ENCODE results near the gene CNTN4. TPM values are rescaled to one million over a fixed set of nuclear protein-coding genes. Genes with fewer than 3 reads are reported as not detected.

Gene CNTN4
- total RNA-seq, 1 donor from 2014 or later: 37.5 TPM

DNA sequence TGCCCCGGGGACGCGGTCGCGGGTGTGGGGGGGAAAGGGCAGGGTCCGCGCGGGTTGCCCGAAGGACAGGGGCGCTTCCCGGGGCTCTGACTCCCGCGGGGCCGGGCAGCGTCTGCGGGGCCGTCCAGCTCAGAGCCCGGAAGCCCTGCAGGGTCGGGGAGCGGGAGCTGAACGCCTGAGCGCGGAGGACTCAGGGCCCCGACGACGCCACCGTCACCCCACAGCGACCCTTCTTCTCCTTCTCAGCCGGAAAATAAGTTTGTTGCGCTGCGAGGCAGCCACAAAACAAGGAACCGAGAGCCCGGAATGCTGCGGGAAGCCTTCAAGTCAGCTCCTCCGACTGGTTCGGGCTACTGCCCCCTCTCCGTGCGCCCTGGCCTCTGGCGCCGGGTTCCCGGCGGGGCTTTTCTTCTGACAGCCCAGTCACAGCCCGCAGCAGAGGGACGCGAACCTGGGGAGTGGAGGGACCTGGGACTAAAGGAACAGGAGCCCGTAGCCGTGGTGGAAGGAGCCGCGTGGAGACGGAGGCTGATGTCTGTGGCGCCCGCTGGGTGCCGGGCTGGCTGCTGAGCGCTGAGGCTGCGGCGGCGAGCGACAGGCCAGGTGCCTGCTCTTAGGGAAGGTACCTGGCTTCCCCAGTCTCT, 484 bp downstream of the CNTN4 start:
- DNase-seq (ENCODE audit: low spot score in 2 of 2): peak in 1 of 2 donors; percentile 68
- intact Hi-C loops (cut with DNase I): loop anchor here (10.0 kb wide), 1 partner anchor 1026 kb away; the partner anchor contains the start of gene TRNT1
- Histone ChIP-seq H3K9me3 (no peaks in the 10 kb centered on the region), H3K27ac (peak overlapping the region; percentile 82 to 93), H3K36me3 (no peaks in the 10 kb centered on the region), H3K4me3 (peak overlapping the region; percentile 51 to 77), H3K27me3 (no peaks in the 10 kb centered on the region), H3K4me1 (no peaks in the 10 kb centered on the region)
- TF ChIP-seq, protein P1, sequence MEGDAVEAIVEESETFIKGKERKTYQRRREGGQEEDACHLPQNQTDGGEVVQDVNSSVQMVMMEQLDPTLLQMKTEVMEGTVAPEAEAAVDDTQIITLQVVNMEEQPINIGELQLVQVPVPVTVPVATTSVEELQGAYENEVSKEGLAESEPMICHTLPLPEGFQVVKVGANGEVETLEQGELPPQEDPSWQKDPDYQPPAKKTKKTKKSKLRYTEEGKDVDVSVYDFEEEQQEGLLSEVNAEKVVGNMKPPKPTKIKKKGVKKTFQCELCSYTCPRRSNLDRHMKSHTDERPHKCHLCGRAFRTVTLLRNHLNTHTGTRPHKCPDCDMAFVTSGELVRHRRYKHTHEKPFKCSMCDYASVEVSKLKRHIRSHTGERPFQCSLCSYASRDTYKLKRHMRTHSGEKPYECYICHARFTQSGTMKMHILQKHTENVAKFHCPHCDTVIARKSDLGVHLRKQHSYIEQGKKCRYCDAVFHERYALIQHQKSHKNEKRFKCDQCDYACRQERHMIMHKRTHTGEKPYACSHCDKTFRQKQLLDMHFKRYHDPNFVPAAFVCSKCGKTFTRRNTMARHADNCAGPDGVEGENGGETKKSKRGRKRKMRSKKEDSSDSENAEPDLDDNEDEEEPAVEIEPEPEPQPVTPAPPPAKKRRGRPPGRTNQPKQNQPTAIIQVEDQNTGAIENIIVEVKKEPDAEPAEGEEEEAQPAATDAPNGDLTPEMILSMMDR (IDR thresholded peaks at IDR 0.05): no peak

DNA sequence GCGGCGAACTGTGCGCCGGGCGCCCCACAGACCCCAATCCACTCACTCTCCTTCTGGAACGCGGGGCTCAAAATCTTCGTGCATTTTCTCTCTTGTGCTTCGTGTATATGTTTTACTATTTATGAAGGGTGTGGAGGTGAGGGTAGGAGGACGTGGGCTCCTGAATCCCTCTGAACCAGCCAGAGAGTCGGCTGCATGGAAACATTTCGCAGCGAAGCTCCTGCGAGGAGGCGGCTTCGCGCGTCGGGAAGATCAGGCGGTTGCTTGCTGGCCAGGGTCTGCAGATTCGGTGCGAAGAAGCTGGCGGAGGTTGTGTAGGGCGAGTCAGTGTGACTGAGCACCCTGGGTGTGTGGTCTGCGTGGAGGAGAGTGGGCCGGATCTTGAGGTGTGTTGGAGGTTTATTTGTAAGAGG, 1.1 kb downstream of the CNTN4 start:
- Histone ChIP-seq H3K27ac (peak overlapping the region; percentile 82 to 93), H3K9me3 (no peaks in the 10 kb centered on the region), H3K36me3 (no peaks in the 10 kb centered on the region), H3K4me3 (peak overlapping the region; percentile 51 to 77), H3K4me1 (no peaks in the 10 kb centered on the region), H3K27me3 (no peaks in the 10 kb centered on the region)
- TF ChIP-seq, protein P1 (IDR thresholded peaks at IDR 0.05): no peak
- intact Hi-C loops (cut with DNase I): loop anchor here (10.0 kb wide), 1 partner anchor 1025 kb away; the partner anchor contains the start of gene TRNT1
- peak in 1 of 2 donors; percentile 67 for DNase-seq (ENCODE audit: low spot score in 2 of 2)

DNA sequence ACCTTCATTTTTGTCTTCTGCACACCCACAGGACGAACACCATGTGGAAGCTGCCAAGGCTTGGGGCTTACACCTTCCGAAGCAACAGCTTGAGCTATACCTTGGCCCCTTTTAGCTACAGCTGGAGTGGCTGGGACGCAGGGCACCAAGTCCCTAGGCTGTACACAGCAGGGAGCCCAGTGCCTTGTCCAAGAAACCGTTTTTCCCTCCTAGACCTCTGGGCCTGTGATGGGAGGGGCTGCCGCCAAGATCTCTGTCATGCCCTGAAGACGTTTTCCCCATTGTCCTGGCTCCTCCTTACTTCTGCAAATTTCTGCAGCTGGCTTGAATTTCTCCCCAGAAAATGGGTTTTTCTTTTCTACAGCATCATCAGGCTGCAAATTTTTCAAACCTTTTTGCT, 7.8 kb downstream of the CNTN4 start:
- intact Hi-C loops (cut with DNase I): no loop called here
- DNase-seq (ENCODE audit: low spot score in 2 of 2): no peak
- Histone ChIP-seq H3K4me1 (no peaks in the 10 kb centered on the region), H3K27me3 (no peaks in the 10 kb centered on the region), H3K36me3 (no peaks in the 10 kb centered on the region), H3K27ac (no peak overlapping the region), H3K9me3 (no peaks in the 10 kb centered on the region), H3K4me3 (no peak overlapping the region)
- TF ChIP-seq, protein P1 (IDR thresholded peaks at IDR 0.05): no peak

DNA sequence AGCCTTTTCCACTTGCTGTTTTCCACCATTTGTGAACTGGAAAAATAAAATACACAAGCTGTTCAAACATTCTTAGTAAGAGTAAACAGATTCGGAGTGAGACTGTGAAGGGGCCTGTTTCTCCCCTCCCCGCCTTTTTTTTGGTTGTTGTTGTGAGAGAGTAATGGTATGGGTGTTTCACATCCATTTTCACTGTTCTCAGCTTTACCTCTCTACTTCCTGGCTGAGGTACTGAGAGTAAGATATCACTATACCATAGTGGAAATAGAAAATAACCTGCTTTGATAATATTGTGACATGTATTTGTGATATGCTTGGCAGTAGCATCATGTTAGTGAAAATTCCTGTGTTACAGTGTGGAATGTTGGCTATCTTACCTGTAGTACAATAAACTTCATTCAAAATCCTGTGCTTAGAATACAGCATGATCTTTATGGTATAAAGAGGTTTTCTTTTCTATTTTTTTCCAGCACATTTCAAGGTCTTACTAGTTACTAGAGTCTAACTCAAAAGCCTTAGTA, 12.0 kb downstream of the CNTN4 start:
- intact Hi-C loops (cut with DNase I): no loop called here
- no peaks in the 10 kb centered on the region for H3K27me3 ChIP-seq
- no peak overlapping the region for H3K27ac ChIP-seq
- no peak for DNase-seq (ENCODE audit: low spot score in 2 of 2)
- H3K4me3 ChIP-seq: no peak overlapping the region
- TF ChIP-seq, protein P1 (IDR thresholded peaks at IDR 0.05): no peak
- no peaks in the 10 kb centered on the region for H3K36me3 ChIP-seq
- no peaks in the 10 kb centered on the region for H3K4me1 ChIP-seq
- no peaks in the 10 kb centered on the region for H3K9me3 ChIP-seq

DNA sequence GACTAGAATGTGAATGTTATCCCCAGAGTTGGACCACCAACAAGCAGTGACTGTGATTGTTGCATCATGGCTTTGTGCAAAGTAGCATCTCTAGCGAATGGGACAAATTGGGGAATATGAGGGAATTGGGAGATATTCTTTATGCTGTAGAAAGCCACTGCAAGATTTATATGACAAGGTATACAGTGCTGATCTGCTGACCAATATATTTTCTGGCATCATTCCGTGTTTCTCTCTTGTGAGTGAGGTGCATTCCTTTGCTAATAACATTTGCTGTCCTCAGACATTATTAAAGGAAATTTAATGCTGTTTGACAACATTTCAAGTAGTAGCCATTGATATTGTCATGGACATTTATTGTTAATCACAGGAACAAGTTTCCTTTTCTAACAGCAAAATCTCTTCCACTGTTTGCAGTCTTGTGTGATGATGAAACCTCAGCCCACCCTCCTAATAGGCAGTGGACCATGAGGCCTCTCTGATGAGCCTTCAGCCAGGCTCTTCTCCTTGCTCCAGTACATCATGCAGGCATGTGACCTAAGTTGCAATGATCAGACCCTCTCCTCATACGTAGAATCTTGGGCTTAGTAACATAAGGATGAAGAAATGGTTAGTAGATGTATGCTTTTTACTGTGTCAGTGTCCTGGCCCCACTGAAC, 16.1 kb downstream of the CNTN4 start:
- no peak overlapping the region for H3K4me3 ChIP-seq
- no peak overlapping the region for H3K27ac ChIP-seq
- intact Hi-C loops (cut with DNase I): no loop called here
- H3K4me1 ChIP-seq: no peaks in the 10 kb centered on the region
- H3K9me3 ChIP-seq: no peaks in the 10 kb centered on the region
- no peaks in the 10 kb centered on the region for H3K27me3 ChIP-seq
- no peak for DNase-seq (ENCODE audit: low spot score in 2 of 2)
- TF ChIP-seq, protein P1 (IDR thresholded peaks at IDR 0.05): no peak
- no peaks in the 10 kb centered on the region for H3K36me3 ChIP-seq
